Endometrial microvascular endothelial cells (primary cell): ENCODE data around the gene RNU7-1. TPM values are rescaled to one million over a fixed set of nuclear protein-coding genes. Genes with fewer than 3 reads are reported as not detected.
"Not testable (repeated sequence)": the region's sequence is repeated elsewhere in the genome, so short reads cannot be mapped to it uniquely, and the experiment has no call there.

ENCODE experiments used
- in situ Hi-C: cut with HindIII; loops from 2 replicates; pipeline ENCODE4 v1.10.0; 2017; ENCODE audit warnings: low sequenced_read_pairs, low pct_unique_long_range_greater_than_20kb; ENCODE audit errors: inconsistent ontology term
- total RNA-seq: library from RNA; depleted of rRNA; stranded (reverse); fragments of >200 nt; gene quantifications from one replicate; pipeline ENCODE4 v1.2.3, GENCODE V29; 2015; ENCODE audit errors: inconsistent ontology term

Gene RNU7-1
- not detected for total RNA-seq

DNA sequence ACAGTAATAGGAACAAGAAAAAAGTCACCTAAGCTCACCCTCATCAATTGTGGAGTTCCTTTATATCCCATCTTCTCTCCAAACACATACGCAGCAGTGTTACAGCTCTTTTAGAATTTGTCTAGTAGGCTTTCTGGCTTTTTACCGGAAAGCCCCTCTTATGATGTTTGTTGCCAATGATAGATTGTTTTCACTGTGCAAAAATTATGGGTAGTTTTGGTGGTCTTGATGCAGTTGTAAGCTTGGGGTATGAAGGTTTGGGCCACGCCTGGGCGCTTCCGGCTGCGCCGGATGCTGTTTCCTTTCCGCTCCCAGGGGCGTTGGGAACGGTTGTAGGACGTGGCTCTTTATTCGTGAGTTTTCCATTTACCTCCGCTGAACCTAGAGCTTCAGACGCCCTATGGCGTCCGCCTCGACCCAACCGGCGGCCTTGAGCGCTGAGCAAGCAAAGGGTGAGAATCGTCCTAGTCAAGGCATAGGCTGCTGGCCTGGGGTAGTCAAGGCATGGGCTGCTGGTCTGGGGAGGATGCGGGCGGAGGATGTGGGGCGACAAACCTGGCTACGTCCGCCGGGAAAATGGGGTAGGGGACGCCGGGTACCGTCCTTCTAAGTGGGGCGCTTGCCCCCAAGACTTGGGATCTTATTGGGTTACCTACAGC is at the start of gene RNU7-1, which contains the start of gene C12orf57:
Gene RNU7-1 (plus strand): TSS at position 95 of the 659 bp plus-strand sequence.
Gene C12orf57 (plus strand): TSS at position 301 of the 659 bp plus-strand sequence. CDS start 100 bp downstream, at position 401.
- in situ Hi-C loops, result no loop called here

DNA sequence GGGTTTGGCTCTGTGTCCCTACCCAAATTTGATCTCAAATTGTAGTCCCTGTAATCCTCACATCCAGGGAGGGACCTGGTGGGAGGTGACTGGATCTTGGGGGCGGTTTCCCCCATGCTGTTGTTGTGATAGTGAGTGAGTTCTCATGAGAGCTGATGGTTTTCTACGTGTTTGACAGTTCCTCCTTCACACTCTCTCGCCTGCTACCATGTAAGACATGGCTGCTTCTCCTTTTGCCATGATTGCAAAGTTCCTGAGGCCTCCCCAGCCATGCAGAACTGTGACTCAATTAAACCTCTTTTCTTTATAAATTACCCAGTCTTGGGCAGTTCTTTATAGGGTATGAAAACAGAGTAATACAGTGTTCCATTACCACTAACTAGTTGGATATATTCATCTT is 49.3 kb upstream of the RNU7-1 start:
- in situ Hi-C loops, result no loop called here

DNA sequence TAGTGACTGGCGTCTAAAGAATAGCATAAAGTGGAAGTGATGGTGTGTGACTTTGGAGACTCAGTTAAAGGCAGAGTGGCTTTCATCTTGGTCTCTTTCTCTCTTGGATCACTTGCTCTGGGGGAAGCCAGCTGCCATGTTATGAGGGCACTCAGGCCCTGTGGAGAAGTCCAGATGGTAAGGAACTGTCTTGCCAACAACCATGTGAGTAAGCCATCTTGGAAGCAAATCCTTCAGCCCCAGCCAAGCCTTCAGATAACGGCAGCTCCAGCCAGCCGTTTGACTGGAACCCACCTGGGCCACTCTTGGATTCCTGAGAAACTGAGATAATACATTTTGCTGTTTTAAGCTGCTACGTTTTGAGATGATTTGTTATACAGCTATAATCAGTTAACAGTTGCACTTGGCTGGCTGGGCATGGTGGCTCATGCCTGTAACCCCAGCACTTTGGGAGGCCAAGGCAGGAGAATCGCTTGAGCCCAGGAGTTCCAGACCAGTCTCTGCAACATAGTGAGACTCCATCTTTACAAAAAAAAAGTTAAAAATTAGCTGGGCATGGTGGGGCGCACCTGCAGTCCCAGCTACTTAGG is 46.7 kb upstream of the RNU7-1 start:
- in situ Hi-C loops, result no loop called here

DNA sequence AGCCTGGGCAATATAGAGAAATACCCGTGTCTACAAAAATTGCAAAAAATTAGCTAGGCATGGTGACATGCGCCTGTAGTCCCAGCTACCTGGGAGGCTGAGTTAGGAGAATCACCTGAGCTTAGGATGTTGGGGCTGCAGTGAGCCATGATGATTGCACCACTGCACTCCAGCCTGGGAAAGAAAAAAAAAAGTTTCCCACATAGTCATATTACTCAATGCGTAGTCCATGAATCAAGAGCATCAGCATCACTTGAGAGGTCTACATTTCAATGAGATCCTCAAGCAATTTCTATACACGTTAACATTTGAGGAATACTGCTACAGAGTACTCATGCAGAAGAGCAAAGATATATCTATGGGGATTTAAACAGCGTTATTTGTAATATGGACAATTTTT is 44.2 kb upstream of the RNU7-1 start:
- in situ Hi-C loops, result no loop called here

DNA sequence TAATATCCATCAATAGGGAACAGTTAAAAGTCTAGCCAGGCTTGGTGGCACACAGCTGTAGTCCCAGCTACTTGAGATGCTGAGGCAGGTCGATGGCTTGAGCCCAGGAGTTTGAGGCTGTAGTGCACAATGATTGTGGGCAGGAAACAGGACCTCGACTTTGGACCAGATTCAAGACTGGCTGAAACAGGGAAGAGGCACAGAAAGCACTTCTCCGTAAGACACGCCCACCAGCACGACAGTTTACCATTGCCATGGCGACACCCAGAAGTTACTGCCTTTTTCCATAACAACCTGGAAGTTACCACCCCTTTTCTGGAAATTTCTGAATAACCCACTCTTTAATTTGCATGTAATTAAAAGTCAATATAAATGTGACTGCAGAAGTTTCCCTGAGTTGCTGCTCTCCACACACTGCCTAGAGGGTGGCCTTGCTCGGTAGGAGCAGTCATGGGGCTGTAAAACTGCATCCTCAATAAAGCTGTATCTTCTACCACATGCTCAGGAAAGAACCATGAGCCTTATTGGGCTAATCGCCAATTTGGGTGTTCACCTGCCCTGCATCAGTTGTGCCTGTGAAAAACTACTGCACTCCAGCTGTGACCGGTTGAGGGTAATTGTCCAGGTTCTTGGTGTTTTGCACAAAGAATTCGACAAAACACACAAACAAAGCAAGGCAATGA is 43.6 kb upstream of the RNU7-1 start:
- in situ Hi-C loops, result no loop called here

DNA sequence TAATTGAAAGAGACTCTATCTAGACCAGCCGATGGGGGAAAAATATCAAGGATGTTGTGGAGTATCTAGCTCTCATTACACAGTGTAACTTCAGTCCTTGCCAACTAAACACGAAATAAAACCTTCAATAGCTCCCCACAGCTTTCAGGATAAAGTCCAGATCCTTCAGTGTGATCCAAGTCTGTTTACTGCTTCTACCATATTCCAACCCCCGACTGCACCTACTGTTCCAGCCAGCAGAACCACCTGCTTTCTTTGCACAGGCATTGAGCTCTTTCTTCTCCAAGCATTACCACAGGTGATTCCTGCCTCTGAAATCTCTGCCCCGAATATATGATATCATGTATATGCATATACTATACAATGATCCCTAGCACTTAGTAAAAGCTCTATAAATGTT is 41.2 kb upstream of the RNU7-1 start:
- in situ Hi-C loops, result no loop called here

DNA sequence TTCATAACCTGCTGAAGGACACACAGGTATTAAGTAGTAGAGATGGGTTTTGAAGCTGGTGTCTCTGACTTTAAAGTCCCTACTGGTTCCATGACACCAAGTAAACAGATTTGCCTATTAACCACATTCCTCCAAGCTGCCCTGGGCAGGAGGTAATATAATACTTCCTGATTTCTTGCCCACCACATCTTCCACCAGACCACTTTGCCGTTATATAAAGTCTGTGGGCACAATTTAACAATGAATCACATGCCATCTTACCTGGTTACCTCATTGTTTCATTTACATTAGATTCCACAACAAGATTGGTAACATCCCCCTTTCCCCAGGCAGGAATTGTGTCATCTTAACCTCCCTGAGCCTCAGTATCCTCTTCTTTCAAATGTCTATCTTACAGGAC is 39.9 kb upstream of the RNU7-1 start:
- in situ Hi-C loops, result no loop called here

DNA sequence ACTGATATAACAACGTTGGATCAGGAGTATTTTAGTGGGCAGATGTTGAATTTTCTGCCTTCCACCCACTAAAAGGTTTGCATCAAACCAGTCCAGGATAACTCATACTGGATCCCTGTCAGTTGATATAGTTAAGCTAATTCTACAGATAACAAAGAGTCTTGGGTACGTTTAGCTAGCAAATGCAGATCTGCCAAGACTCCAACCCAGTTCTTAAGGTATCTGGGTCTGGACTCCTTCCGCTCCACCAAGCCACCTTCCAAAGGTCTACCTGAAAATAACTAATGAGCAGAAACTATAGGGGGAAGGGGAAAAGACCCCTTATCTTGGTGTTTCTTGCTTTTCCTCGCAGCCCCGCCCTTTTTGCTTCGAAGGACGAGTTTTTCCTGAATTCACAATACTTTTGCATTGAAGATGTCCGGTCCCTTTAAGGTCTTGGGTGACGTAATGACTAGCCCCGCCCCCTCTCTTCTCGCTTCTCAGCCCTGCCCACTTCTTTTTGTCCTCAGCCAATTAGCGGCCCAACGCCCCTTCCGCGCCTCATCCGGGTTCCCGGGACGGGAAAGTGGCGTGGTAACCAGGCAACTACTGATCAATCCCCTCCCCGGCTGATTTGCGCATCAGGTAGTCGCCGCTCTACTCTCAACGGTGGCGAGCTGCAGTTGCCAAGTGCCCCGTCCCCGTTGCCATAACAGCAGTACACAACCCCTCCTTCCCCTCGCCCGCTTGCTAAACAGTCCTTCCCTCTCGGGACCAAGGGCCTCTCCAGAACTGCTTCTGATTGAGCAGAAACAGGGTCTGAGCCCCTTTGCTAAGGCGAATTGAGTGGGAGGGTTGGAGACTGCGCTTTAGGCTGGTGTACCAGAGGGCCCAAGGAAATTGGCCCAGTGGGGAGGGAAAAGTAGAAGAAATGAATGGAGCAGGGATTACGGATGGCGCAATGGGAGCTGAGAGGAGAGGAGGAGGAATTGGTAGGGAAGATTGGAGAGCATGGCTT is 39.0 kb upstream of the RNU7-1 start, which contains the start of gene LRRC23:
Gene LRRC23 (plus strand): TSS at position 543 of the 997 bp plus-strand sequence. CDS start 812 bp downstream, outside the sequence.
- in situ Hi-C loops, result no loop called here

DNA sequence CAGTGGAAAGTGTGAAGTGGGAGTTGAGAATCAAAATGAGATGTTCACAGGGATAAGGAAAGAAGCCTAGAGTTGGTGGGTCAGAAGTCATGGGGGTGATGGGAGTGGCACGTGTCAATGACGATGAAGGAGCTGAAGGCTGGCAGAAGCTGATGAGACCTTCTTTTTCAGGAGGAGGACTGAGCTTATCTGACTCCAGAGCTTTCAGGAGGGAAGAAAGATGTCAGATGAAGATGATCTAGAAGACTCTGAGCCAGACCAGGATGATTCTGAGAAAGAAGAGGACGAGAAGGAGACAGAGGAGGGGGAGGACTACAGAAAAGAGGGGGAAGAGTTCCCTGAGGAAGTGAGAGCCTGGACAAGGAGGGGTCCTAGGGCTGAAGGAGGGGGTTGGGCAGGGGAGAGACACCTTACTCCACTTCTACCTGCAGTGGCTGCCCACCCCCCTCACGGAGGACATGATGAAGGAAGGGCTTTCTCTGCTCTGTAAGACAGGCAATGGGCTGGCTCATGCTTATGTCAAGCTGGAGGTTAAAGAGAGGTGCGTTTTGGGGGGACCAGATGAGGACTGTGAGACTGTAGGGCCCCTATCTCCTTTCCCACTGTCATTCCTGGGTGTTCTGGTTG is 38.1 kb upstream of the RNU7-1 start:
- in situ Hi-C loops, result no loop called here

DNA sequence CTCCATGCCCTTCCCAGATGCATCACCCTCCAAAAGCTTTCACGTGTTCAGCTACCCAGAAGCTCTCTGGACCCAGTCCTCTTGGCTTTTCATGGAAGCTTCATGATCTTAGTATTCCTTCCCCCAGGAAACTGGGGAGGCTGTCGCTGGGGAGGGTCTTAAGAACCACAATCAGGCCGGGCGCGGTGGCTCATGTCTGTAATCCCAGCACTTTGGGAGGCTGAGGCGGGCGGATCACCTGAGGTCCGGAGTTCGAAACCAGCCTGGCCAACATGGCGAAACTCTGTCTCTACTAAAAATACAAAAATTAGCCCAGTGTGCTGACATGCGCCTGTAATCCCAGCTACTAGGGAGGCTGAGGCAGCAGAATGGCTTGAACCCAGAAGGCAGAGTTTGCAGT is 35.5 kb upstream of the RNU7-1 start:
- in situ Hi-C loops, result not testable (repeated sequence)

DNA sequence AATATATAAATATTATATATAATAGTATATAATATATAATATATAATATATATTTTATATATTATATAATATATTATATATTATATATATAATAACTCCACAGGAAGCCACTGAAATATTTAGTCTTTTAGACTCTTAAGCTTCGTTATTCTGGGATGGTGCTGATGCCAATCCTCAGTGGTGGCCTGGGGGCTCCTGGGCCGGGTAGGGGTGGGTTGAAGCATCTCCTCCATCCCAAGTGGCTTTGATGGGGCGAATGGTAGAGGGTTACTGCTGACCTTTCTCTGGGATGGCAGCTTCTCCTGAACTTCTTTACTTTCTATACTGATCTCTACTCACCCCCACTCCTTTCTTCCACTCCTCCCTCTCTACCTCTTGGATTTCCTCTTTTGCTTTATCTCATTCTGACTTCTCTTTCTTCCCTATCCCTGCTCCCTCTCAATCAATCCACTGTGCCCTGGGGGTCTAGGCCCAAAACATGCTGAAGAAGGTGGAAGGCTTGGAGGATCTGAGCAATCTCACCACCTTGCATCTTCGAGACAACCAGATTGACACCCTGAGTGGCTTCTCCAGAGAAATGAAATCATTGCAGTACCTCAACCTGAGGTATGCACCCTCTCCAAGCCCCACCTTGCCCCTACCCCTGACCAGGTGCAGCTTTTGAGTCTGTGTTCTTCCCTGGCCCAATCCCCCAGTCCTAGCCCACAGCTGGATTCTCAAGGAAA is 34.0 kb upstream of the RNU7-1 start:
- in situ Hi-C loops, result no loop called here

DNA sequence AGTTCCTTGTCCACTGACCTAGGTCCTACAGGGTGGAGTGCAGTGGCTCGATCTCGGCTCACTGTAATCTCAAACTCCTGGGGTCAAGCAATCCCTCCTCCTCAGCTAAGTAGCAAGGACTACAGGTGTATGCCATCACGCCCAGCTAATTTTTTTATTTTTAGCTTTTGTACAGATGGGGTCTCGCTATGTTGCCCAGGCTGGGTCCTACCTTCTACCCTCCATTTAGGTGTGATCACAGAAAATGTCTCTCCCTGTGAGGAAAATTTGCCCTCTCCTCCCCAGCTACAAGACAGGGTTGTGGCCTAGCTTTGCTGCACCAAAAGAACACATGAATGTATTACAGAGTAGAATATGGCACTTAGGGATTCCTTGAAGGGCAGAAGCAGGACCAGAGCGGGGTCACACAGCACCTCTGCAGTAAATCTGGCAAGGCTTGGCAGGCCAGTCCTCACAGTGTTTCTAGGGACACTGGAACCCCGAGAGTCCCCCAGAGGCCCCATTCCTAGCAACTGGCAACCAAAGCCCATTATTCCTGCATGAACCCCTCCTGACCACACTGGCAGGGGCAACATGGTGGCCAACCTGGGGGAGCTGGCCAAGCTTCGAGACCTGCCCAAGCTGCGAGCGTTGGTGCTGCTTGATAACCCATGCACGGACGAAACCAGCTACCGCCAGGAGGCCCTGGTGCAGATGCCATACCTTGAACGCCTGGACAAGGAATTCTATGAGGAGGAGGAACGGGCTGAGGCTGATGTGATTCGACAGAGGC is 31.3 kb upstream of the RNU7-1 start:
- in situ Hi-C loops, result no loop called here

DNA sequence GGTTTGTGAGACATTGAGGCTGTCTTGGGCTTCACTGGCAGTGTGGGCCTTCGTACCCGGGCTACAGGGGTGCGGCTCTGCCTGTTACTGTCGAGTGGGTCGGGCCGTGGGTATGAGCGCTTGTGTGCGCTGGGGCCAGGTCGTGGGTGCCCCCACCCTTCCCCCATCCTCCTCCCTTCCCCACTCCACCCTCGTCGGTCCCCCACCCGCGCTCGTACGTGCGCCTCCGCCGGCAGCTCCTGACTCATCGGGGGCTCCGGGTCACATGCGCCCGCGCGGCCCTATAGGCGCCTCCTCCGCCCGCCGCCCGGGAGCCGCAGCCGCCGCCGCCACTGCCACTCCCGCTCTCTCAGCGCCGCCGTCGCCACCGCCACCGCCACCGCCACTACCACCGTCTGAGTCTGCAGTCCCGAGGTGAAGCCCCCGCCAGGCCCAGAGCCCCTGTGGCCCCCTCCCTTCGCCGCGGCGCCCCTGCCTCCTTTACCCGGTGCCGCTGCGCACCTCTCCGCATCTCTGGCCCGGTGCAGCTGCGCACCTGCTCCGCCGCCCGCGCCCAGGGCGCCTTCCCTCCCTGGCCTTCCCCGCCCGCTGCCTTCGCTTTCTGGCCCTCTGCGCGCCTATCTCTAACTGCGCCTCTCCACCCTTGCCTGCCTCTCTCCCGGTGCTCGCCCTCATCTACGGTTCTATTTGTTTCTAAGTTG is 29.2 kb upstream of the RNU7-1 start, which contains the start of gene ENO2:
Gene ENO2 (plus strand): TSS at position 335 of the 701 bp plus-strand sequence. CDS start 1,253 bp downstream, outside the sequence.
- in situ Hi-C loops, result no loop called here

DNA sequence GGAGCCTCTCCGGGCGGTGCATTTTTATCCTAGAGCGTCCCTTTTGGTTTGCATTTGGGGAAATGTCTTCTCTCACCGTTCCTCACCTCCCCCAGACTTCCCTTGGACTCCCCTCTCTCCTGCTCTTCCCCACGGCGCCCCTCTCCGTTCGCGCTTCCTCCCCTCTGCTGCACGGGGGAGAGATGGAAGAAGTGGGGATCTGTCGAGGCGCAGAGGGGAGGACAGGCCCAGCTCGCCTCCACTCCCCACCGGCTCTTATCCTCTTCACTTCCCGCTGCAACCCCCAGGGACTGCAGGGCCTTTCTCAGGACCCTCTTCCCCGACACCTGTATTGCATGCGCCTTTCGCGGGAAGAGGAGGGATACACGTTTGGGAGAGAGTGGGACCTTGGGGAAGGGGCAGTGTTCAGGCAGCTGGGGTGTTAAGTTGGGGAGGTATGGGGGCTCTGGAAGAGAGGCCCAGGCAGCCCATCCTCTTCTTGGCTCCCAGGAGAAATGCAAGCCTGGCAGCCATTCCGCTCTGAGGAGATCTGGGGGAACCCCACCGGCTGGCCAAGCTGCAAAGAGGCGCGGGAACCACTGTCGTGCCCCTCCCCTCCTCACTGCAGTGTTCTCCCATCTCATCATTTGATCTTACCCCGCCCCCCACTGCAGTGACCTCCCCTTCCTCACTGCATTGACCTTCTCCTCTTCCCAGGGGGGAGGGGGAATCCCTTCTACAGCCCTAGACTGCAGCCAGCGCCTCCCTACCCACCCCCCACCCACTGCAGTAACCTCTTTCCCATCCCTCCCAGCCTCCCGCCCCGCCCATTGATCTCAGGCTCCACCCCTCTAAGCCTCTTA is 28.4 kb upstream of the RNU7-1 start:
- in situ Hi-C loops, result no loop called here

DNA sequence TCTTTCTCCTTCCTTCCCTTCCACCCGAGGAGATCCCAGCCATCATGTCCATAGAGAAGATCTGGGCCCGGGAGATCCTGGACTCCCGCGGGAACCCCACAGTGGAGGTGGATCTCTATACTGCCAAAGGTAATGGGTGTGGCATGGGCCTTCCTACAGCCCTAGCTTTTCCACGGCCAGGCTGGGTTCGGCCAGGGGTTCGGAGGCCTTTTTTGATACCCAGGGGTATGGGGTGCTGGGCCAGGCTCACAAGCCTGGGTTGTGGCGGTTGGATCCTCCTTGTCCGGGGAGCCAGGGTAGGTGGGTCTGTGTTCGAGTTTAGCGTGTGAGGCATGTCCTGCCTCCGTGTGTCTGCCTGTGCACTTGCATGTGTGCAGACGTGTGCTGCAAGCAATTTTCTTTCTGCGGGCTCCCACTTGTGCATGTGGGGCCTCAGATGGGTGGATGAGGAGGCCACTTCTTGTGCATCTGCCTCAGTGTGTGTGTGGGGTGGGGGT is 27.8 kb upstream of the RNU7-1 start:
- in situ Hi-C loops, result no loop called here
